Brain microvascular endothelial cell (primary cell): ENCODE data around the gene HPN.

Source experiments
- DNase-seq: peaks from one replicate; pipeline ENCODE4 v3.0.0-alpha.2; 2020
- H3K27ac ChIP-seq: fragments of 250-450 bp; sonication (Bioruptor Pico); 2 replicates; pipeline ENCODE4 v1.5.1; 2020; ENCODE audit warnings: mild to moderate bottlenecking, moderate library complexity
- H3K27me3 ChIP-seq: fragments of 250-450 bp; sonication (Bioruptor Pico); replicated peaks from 2 replicates; pipeline ENCODE4 v1.5.1; 2020; ENCODE audit warnings: mild to moderate bottlenecking
- H3K36me3 ChIP-seq: fragments of 250-450 bp; sonication (Bioruptor Pico); replicated peaks from 2 replicates; pipeline ENCODE4 v1.5.1; 2020; ENCODE audit warnings: mild to moderate bottlenecking
- H3K4me3 ChIP-seq: 2 replicates; pipeline ENCODE4 v1.5.1; 2011; ENCODE audit warnings: low read depth, mild to moderate bottlenecking, control low read depth, low read length, moderate library complexity
- CTCF ChIP-seq: IDR thresholded peaks from 2 replicates; pipeline ENCODE4 v1.5.1; 2011; ENCODE audit warnings: low read depth, mild to moderate bottlenecking, moderate library complexity, low read length, control low read depth, inconsistent platforms; ENCODE audit errors: missing control alignments
- in situ Hi-C: cut with HindIII; loops from 2 replicates; pipeline ENCODE4 v1.10.0; 2017; ENCODE audit warnings: low sequenced_read_pairs, low pct_ligation_motif_present

HPN gene

GRCh38 chr19:35019144-35019543 lies 22.4 kb upstream of the HPN start:
- Histone ChIP-seq H3K27ac (no peak overlapping the region), H3K4me3 (no peak overlapping the region), H3K27me3 (no peaks in the 10 kb centered on the region), H3K36me3 (peaks cover 70% of the 10 kb centered on the region)
- TF ChIP-seq CTCF: no peak
- in situ Hi-C loops: no loop called here
- no peak for DNase-seq

GRCh38 chr19:35021016-35021415 lies 20.5 kb upstream of the HPN start:
- H3K27me3 ChIP-seq: no peaks in the 10 kb centered on the region
- peaks cover 73% of the 10 kb centered on the region for H3K36me3 ChIP-seq
- in situ Hi-C loops: no loop called here
- H3K4me3 ChIP-seq: no peak overlapping the region
- DNase-seq: no peak
- TF ChIP-seq CTCF: no peak
- no peak overlapping the region for H3K27ac ChIP-seq

- Histone ChIP-seq H3K4me3 (no peak overlapping the region), H3K36me3 (peaks cover 74% of the 10 kb centered on the region), H3K27ac (no peak overlapping the region), H3K27me3 (no peaks in the 10 kb centered on the region)
- DNase-seq: no peak
- in situ Hi-C loops: no loop called here
- TF ChIP-seq CTCF: no peak
Measured at GRCh38 chr19:35021596-35021995, 19.9 kb upstream of the HPN start.

- Histone ChIP-seq H3K27ac (no peak overlapping the region), H3K4me3 (no peak overlapping the region), H3K27me3 (no peaks in the 10 kb centered on the region), H3K36me3 (peaks cover 83% of the 10 kb centered on the region)
- TF ChIP-seq CTCF: no peak
- no peak for DNase-seq
- in situ Hi-C loops: no loop called here
Measured at GRCh38 chr19:35022460-35022859, 19.1 kb upstream of the HPN start.

GRCh38 chr19:35023428-35023827 lies 18.1 kb upstream of the HPN start:
- Histone ChIP-seq H3K27me3 (no peaks in the 10 kb centered on the region), H3K27ac (no peak overlapping the region), H3K36me3 (peaks cover 87% of the 10 kb centered on the region), H3K4me3 (no peak overlapping the region)
- in situ Hi-C loops: no loop called here
- DNase-seq: no peak
- no peak for TF ChIP-seq CTCF

GRCh38 chr19:35024095-35024494 lies 17.4 kb upstream of the HPN start:
- in situ Hi-C loops: no loop called here
- no peak for TF ChIP-seq CTCF
- no peak overlapping the region for H3K27ac ChIP-seq
- H3K36me3 ChIP-seq: peaks cover 81% of the 10 kb centered on the region
- no peaks in the 10 kb centered on the region for H3K27me3 ChIP-seq
- no peak overlapping the region for H3K4me3 ChIP-seq
- no peak for DNase-seq
